Suprapubic skin (tissue), 4 donors: ENCODE results near the gene C19orf25.

Experiments
- EP300 ChIP-seq: sonication (generic); formaldehyde crosslinking; IDR thresholded peaks from one replicate; pipeline ENCODE4 v1.6.1; 2017; ENCODE audit warnings: antibody characterized with exemption
- POLR2AphosphoS5 ChIP-seq, 3 donors: sonication (generic); formaldehyde crosslinking; IDR thresholded peaks; one replicate each; pipeline ENCODE4 v1.6.1; 2017; ENCODE audit warnings: antibody characterized with exemption in 3 of 3
- TF ChIP-seq, protein P1 (sequence below), 2 donors: fragments of 200-600 bp in 1 of 2; fragments of 450-650 bp in 1 of 2; sonication (generic) in 1 of 2; IDR thresholded peaks; one replicate each; pipeline ENCODE4 v1.5.1; 2016 to 2019; ENCODE audit warnings: antibody characterized with exemption in 2 of 2, mild to moderate bottlenecking in 1 of 2, moderate library complexity in 1 of 2

DNA sequence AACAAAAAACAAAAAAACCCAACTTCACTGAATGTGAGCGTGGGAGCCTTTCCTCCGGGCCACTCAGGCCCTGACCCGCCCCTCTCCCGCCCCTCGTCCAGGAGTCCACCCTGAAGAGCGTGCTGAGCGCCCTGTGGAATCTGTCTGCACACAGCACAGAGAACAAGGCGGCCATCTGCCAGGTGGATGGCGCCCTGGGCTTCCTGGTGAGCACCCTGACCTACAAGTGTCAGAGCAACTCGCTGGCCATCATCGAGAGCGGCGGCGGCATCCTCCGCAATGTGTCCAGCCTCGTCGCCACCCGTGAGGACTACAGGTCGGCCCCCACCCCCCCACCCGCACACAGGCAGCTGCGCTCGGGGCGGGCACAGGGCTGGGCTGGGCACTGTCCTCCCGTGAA lies 17.2 kb downstream of the C19orf25 start:
- TF ChIP-seq, protein P1, sequence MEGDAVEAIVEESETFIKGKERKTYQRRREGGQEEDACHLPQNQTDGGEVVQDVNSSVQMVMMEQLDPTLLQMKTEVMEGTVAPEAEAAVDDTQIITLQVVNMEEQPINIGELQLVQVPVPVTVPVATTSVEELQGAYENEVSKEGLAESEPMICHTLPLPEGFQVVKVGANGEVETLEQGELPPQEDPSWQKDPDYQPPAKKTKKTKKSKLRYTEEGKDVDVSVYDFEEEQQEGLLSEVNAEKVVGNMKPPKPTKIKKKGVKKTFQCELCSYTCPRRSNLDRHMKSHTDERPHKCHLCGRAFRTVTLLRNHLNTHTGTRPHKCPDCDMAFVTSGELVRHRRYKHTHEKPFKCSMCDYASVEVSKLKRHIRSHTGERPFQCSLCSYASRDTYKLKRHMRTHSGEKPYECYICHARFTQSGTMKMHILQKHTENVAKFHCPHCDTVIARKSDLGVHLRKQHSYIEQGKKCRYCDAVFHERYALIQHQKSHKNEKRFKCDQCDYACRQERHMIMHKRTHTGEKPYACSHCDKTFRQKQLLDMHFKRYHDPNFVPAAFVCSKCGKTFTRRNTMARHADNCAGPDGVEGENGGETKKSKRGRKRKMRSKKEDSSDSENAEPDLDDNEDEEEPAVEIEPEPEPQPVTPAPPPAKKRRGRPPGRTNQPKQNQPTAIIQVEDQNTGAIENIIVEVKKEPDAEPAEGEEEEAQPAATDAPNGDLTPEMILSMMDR (IDR thresholded peaks at IDR 0.05): no peak
- TF ChIP-seq POLR2AphosphoS5 (IDR thresholded peaks at IDR 0.05): no peak
- no peak for TF ChIP-seq EP300
